Spleen (tissue), 11 donors: Measurements from ENCODE around the gene DNAJC27. TPM values are rescaled to one million over a fixed set of nuclear protein-coding genes. Genes with fewer than 3 reads are reported as not detected.

ENCODE experiments used
- DNase-seq: peaks from one replicate; pipeline ENCODE4 v3.0.0-alpha.2; 2020
- H3K27ac ChIP-seq, 8 donors: fragments of 200-600 bp; sonication (generic) in 7 of 8; 1 replicate in 4 of 8; 2 replicates in 4 of 8; pipeline versions ENCODE4 v1.5.0 to v1.8.0; 2016 to 2021; ENCODE audit warnings: inconsistent platforms in 4 of 8, mild to moderate bottlenecking in 4 of 8, moderate library complexity in 1 of 8
- H3K27me3 ChIP-seq, 7 donors: fragments of 200-600 bp; sonication (generic) in 6 of 7; replicated peaks in 1 of 7; 1 replicate in 4 of 7; 2 replicates in 3 of 7; pipeline versions ENCODE4 v1.5.0 to v1.8.0; 2016 to 2021; ENCODE audit warnings: inconsistent platforms in 3 of 7, mild to moderate bottlenecking in 1 of 7
- H3K36me3 ChIP-seq, 6 donors: fragments of 200-600 bp; sonication (generic) in 5 of 6; 1 replicate in 4 of 6; 2 replicates in 2 of 6; pipeline versions ENCODE4 v1.5.0 to v1.8.0; 2016 to 2021; ENCODE audit warnings: inconsistent platforms in 2 of 6
- H3K4me1 ChIP-seq, 6 donors: fragments of 200-600 bp; sonication (generic) in 5 of 6; 1 replicate in 3 of 6; 2 replicates in 3 of 6; pipeline versions ENCODE4 v1.5.0 to v1.8.0; 2016 to 2021; ENCODE audit warnings: inconsistent platforms in 3 of 6
- H3K4me3 ChIP-seq, 8 donors: fragments of 200-600 bp; sonication (generic) in 7 of 8; 1 replicate in 4 of 8; 2 replicates in 4 of 8; pipeline versions ENCODE4 v1.5.0 to v1.8.0; 2016 to 2021; ENCODE audit warnings: inconsistent platforms in 4 of 8, mild to moderate bottlenecking in 4 of 8, moderate library complexity in 2 of 8
- H3K9me3 ChIP-seq, 8 donors: fragments of 200-600 bp; sonication (generic) in 7 of 8; 1 replicate in 4 of 8; 2 replicates in 4 of 8; pipeline versions ENCODE4 v1.5.0 to v1.8.0; 2016 to 2021; ENCODE audit warnings: inconsistent platforms in 4 of 8
- CTCF ChIP-seq, 11 experiments: fragments of 200-600 bp in 7 of 11; fragments of 450-650 bp in 4 of 11; sonication (generic) in 4 of 11; IDR thresholded peaks in 8 of 11; conservative IDR thresholded peaks in 3 of 11; 1 replicate in 7 of 11; 2 replicates in 4 of 11; pipeline versions ENCODE4 v1.4.0 to v1.8.0; 2016 to 2021; ENCODE audit warnings: antibody characterized with exemption in 11 of 11, inconsistent platforms in 4 of 11, mild to moderate bottlenecking in 1 of 11
- POLR2A ChIP-seq, 3 donors: fragments of 450-650 bp; IDR thresholded peaks; one replicate each; pipeline ENCODE4 v1.5.1; 2017; ENCODE audit warnings: antibody characterized with exemption in 3 of 3, mild to moderate bottlenecking in 1 of 3
- POLR2AphosphoS5 ChIP-seq, 3 donors: sonication (generic); formaldehyde crosslinking; IDR thresholded peaks; one replicate each; pipeline ENCODE4 v1.5.1; 2017; ENCODE audit warnings: antibody characterized with exemption in 3 of 3
- WGBS, 5 donors: extraction: QIAGEN DNeasy Blood & Tissue Kit in 3 of 5; methylation state at CpG; one replicate each; pipeline versions ENCODE4 v1.1.5 to v1.1.7; 2013 to 2018; 5-methylcytosine and 5-hydroxymethylcytosine counted together
- intact Hi-C: fragments of 100-400 bp; cut with DNase I; formaldehyde crosslinking; loops from one replicate; pipeline ENCODE4 v1.15.0; 2023; ENCODE audit warnings: low total_unique reads
- polyA plus RNA-seq, 3 donors: library from polyadenylated mRNA; stranded (reverse); fragments of 200-250 nt; gene quantifications; one replicate each; pipeline ENCODE4 v1.2.1, GENCODE V29; 2013
- total RNA-seq, 7 donors: library from RNA; depleted of rRNA in 3 of 7; stranded (reverse); fragments of >200 nt in 3 of 7; fragmentation: NEBNext Ultra II Directional in 4 of 7; extraction: Animal tissue kit (Norgen Biotek cat#: 25700) in 4 of 7; gene quantifications; one replicate each; pipeline versions ENCODE4 v1.1.0 to v1.2.1, GENCODE V29; 2016 to 2021
- donor health status: healthy with polysubstance abuse.
- donor health status: DM: no; HTN: no; CAD: no; lungs with moderate emphysema.
- donor health status: DM: no; HTN: no; CAD: no.
- donor health status: Bipolar disorder and iron deficiency.
- donor health status: healthy.
- donor health status: DM: no; HTN: no; CAD: no.
- donor health status: DM: yes; HTN: yes; CAD: no.

Gene DNAJC27
- total and polyA plus RNA-seq, 10 donors, result 1.7 to 10.5 (median 6.9) TPM

- H3K4me3 ChIP-seq, result no peak overlapping the region
- H3K4me1 ChIP-seq, result peaks cover 4 to 31% (median 15%) of the 10 kb centered on the region in 6 donors
- H3K36me3 ChIP-seq, result peaks cover 0 to 11% (median 0%) of the 10 kb centered on the region in 6 donors
- 69 to 86% (median 73%) methylated on average over 2 of the region's 2 CpGs for WGBS, 5 donors
- DNase-seq, result no peak
- no peaks in the 10 kb centered on the region for H3K9me3 ChIP-seq
- intact Hi-C loops, result loop anchor here (5.0 kb wide), 1 partner anchor 150 kb away; no protein-coding TSS in a partner anchor
- no peak overlapping the region for H3K27ac ChIP-seq
- no peaks in the 10 kb centered on the region for H3K27me3 ChIP-seq
- no peak for TF ChIP-seq CTCF (IDR thresholded peaks at IDR 0.05 in 8 of 11, conservative IDR thresholded peaks at IDR 0.05 in 3 of 11)
Observed at GRCh38 chr2:24977631-24978030, 5.9 kb upstream of the DNAJC27 start.

DNA sequence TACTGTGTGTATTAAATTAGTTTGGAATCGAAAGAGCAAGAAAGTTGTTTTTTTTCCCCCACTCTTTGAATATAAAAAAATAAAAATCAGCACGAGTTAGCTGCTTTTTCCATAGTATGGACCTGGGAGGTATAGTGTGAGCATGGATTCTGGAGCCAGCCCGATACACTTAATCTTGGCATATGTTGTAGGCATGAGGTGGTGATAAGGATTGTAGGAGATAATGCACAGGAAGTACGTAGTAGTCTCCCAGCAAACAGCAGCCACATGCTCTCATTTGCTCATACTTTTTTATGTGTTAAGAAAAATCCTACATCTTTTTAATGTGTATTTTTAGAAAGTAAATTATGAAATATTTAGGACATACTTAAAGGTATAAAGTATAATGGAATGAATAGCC lies 2.1 kb upstream of the DNAJC27 start:
- Histone ChIP-seq H3K27me3 (no peaks in the 10 kb centered on the region), H3K4me1 (peaks cover 4 to 49% (median 30%) of the 10 kb centered on the region in 6 donors), H3K9me3 (no peaks in the 10 kb centered on the region), H3K4me3 (no peak overlapping the region), H3K36me3 (peaks cover 0 to under 1% (median 0%) of the 10 kb centered on the region in 6 donors), H3K27ac (peak overlapping the region in 7 of 8 donors; percentile 20 to 99 (median 97))
- no peak for DNase-seq
- intact Hi-C loops, result no loop called here
- WGBS, 5 donors, result 72 to 90% (median 84%) methylated on average over 4 of the region's 4 CpGs
- TF ChIP-seq POLR2AphosphoS5 (IDR thresholded peaks at IDR 0.05) (no peak), CTCF (IDR thresholded peaks at IDR 0.05 in 8 of 11, conservative IDR thresholded peaks at IDR 0.05 in 3 of 11) (no peak), POLR2A (IDR thresholded peaks at IDR 0.05) (no peak)

- peaks cover 0 to 2% (median 0%) of the 10 kb centered on the region in 6 donors for H3K36me3 ChIP-seq
- H3K9me3 ChIP-seq, result no peaks in the 10 kb centered on the region
- WGBS, 5 donors, result 0 to 1% (median 0%) methylated on average over 19 of the region's 19 CpGs
- intact Hi-C loops, result no loop called here
- peaks cover 4 to 49% (median 30%) of the 10 kb centered on the region in 6 donors for H3K4me1 ChIP-seq
- TF ChIP-seq POLR2A (IDR thresholded peaks at IDR 0.05), result no peak
- TF ChIP-seq CTCF (IDR thresholded peaks at IDR 0.05 in 8 of 11, conservative IDR thresholded peaks at IDR 0.05 in 3 of 11), result peak in 1 of 11 experiments; percentile 4
- no peaks in the 10 kb centered on the region for H3K27me3 ChIP-seq
- DNase-seq, result peak; percentile 81
- H3K4me3 ChIP-seq, result peak overlapping the region; percentile 50 to 82 (median 66)
- H3K27ac ChIP-seq, result peak overlapping the region; percentile 94 to 99 (median 97)
Observed at GRCh38 chr2:24972315-24972961, 683 bp upstream of the DNAJC27 start.

GRCh38 chr2:24971286-24971535 lies 544 bp downstream of the DNAJC27 start:
- DNase-seq, result no peak
- WGBS, 5 donors, result 0 to 1% (median 0%) methylated on average over 21 to 23 of the region's 23 CpGs

More at GRCh38 chr2:24971286-24971535, 544 bp downstream of the DNAJC27 start:
- Histone ChIP-seq H3K4me1 (peaks cover 4 to 49% (median 30%) of the 10 kb centered on the region in 6 donors), H3K36me3 (peaks cover 0 to 14% (median 12%) of the 10 kb centered on the region in 6 donors), H3K9me3 (no peaks in the 10 kb centered on the region), H3K27ac (peak overlapping the region; percentile 94 to 99 (median 97)), H3K27me3 (no peaks in the 10 kb centered on the region), H3K4me3 (peak overlapping the region; percentile 50 to 82 (median 66))
- intact Hi-C loops, result no loop called here
- TF ChIP-seq POLR2A (IDR thresholded peaks at IDR 0.05) (no peak), CTCF (IDR thresholded peaks at IDR 0.05 in 8 of 11, conservative IDR thresholded peaks at IDR 0.05 in 3 of 11) (no peak), POLR2AphosphoS5 (IDR thresholded peaks at IDR 0.05) (no peak)
